Vagina (tissue), 2 donors: Measurements from ENCODE around the gene SLC38A4. TPM values are rescaled to one million over a fixed set of nuclear protein-coding genes. Genes with fewer than 3 reads are reported as not detected.

ENCODE experiments used
- DNase-seq, 2 donors: peaks; one replicate each; pipeline ENCODE4 v3.0.0-alpha.2; 2017; ENCODE audit errors: extremely low spot score in 2 of 2
- H3K27ac ChIP-seq: fragments of 200-600 bp; sonication (generic); one replicate; pipeline ENCODE4 v1.5.1; 2019
- H3K27me3 ChIP-seq: fragments of 200-600 bp; sonication (generic); one replicate; pipeline ENCODE4 v1.5.1; 2019
- H3K36me3 ChIP-seq, 2 donors: fragments of 200-600 bp; sonication (generic); one replicate each; pipeline ENCODE4 v1.5.1; 2017 to 2019
- H3K4me1 ChIP-seq: fragments of 200-600 bp; sonication (generic); one replicate; pipeline ENCODE4 v1.5.1; 2019
- H3K4me3 ChIP-seq, 2 donors: fragments of 200-600 bp; sonication (generic); 1 replicate in 1 of 2; 2 replicates in 1 of 2; pipeline ENCODE4 v1.5.1; 2016 to 2019
- H3K9me3 ChIP-seq: fragments of 200-600 bp; sonication (generic); one replicate; pipeline ENCODE4 v1.5.1; 2019
- POLR2A ChIP-seq, 2 donors: fragments of 450-650 bp; IDR thresholded peaks; one replicate each; pipeline ENCODE4 v1.6.1; 2017; ENCODE audit warnings: antibody characterized with exemption in 2 of 2, mild to moderate bottlenecking in 2 of 2, moderate library complexity in 2 of 2
- POLR2AphosphoS5 ChIP-seq, 2 donors: sonication (generic); formaldehyde crosslinking; IDR thresholded peaks; one replicate each; pipeline ENCODE4 v1.9.0; 2017; ENCODE audit warnings: antibody characterized with exemption in 2 of 2, mild to moderate bottlenecking in 2 of 2, low read depth in 1 of 2; ENCODE audit not compliant: insufficient read depth in 1 of 2
- intact Hi-C: fragments of 100-400 bp; cut with DNase I; formaldehyde crosslinking; loops from one replicate; pipeline ENCODE4 v1.15.1; 2023
- total RNA-seq: library from RNA; depleted of rRNA; stranded (reverse); fragments of >200 nt; gene quantifications from one replicate; pipeline ENCODE4 v1.2.3, GENCODE V29; 2016
- TF ChIP-seq, protein P1 (sequence below), 3 experiments: fragments of 450-650 bp in 2 of 3; fragments of 200-600 bp in 1 of 3; sonication (generic) in 1 of 3; IDR thresholded peaks; one replicate each; pipeline ENCODE4 v1.5.1; 2017 to 2019; ENCODE audit warnings: antibody characterized with exemption in 3 of 3, mild to moderate bottlenecking in 2 of 3, moderate library complexity in 2 of 3

The SLC38A4 gene
- total RNA-seq, 1 donor from 2014 or later = not detected

DNA sequence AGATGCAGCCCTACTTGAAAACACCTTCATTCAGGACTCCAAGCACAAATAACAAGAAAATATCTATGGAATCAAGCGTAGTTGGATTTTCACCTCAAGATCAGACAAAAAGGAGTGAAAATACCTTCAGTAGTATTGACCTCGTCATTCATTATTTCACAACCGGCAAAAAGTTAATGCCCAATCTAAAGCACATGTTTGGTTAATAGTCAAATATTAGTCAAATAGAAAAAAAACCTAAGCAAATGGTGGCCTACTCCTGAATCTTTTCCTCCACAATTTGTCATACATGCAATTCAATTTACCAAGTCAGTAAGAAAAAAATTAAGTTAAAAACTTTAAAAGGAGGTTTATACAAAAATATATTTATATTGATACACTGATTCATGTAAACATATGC is 50.0 kb downstream of the SLC38A4 start:
- no peaks in the 10 kb centered on the region for H3K9me3 ChIP-seq

GRCh38 chr12:46774322-46774633 is 51.5 kb downstream of the SLC38A4 start:
- no peak overlapping the region for H3K27ac ChIP-seq
- no peaks in the 10 kb centered on the region for H3K36me3 ChIP-seq
- no peaks in the 10 kb centered on the region for H3K27me3 ChIP-seq
- no peak for DNase-seq
- no peaks in the 10 kb centered on the region for H3K9me3 ChIP-seq
- TF ChIP-seq, protein P1, sequence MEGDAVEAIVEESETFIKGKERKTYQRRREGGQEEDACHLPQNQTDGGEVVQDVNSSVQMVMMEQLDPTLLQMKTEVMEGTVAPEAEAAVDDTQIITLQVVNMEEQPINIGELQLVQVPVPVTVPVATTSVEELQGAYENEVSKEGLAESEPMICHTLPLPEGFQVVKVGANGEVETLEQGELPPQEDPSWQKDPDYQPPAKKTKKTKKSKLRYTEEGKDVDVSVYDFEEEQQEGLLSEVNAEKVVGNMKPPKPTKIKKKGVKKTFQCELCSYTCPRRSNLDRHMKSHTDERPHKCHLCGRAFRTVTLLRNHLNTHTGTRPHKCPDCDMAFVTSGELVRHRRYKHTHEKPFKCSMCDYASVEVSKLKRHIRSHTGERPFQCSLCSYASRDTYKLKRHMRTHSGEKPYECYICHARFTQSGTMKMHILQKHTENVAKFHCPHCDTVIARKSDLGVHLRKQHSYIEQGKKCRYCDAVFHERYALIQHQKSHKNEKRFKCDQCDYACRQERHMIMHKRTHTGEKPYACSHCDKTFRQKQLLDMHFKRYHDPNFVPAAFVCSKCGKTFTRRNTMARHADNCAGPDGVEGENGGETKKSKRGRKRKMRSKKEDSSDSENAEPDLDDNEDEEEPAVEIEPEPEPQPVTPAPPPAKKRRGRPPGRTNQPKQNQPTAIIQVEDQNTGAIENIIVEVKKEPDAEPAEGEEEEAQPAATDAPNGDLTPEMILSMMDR (IDR thresholded peaks at IDR 0.05) = no peak
- no peak for TF ChIP-seq POLR2A (IDR thresholded peaks at IDR 0.05)
- no peak for TF ChIP-seq POLR2AphosphoS5 (IDR thresholded peaks at IDR 0.05; ENCODE audit: insufficient read depth in 1 of 2, low read depth in 1 of 2)
- H3K4me1 ChIP-seq = no peaks in the 10 kb centered on the region
- intact Hi-C loops = no loop called here
- no peak overlapping the region for H3K4me3 ChIP-seq

More for the DNA sequence above, 50.0 kb downstream of the SLC38A4 start:
- Histone ChIP-seq H3K27ac (no peak overlapping the region), H3K36me3 (no peaks in the 10 kb centered on the region), H3K4me3 (no peak overlapping the region), H3K27me3 (no peaks in the 10 kb centered on the region), H3K4me1 (no peaks in the 10 kb centered on the region)
- no peak for TF ChIP-seq POLR2AphosphoS5 (IDR thresholded peaks at IDR 0.05; ENCODE audit: insufficient read depth in 1 of 2, low read depth in 1 of 2)
- TF ChIP-seq POLR2A (IDR thresholded peaks at IDR 0.05) = no peak
- TF ChIP-seq, protein P1 (IDR thresholded peaks at IDR 0.05) = no peak
- no peak for DNase-seq
- intact Hi-C loops = no loop called here

- Histone ChIP-seq H3K36me3 (no peaks in the 10 kb centered on the region), H3K9me3 (no peaks in the 10 kb centered on the region), H3K4me3 (no peak overlapping the region), H3K4me1 (no peaks in the 10 kb centered on the region), H3K27me3 (no peaks in the 10 kb centered on the region), H3K27ac (no peak overlapping the region)
- TF ChIP-seq POLR2A (IDR thresholded peaks at IDR 0.05) (no peak), POLR2AphosphoS5 (IDR thresholded peaks at IDR 0.05; ENCODE audit: insufficient read depth in 1 of 2, low read depth in 1 of 2) (no peak)
- TF ChIP-seq, protein P1 (IDR thresholded peaks at IDR 0.05) = no peak
- intact Hi-C loops = no loop called here
- DNase-seq = no peak
Observed at GRCh38 chr12:46773586-46774321, 52.0 kb downstream of the SLC38A4 start.

DNA sequence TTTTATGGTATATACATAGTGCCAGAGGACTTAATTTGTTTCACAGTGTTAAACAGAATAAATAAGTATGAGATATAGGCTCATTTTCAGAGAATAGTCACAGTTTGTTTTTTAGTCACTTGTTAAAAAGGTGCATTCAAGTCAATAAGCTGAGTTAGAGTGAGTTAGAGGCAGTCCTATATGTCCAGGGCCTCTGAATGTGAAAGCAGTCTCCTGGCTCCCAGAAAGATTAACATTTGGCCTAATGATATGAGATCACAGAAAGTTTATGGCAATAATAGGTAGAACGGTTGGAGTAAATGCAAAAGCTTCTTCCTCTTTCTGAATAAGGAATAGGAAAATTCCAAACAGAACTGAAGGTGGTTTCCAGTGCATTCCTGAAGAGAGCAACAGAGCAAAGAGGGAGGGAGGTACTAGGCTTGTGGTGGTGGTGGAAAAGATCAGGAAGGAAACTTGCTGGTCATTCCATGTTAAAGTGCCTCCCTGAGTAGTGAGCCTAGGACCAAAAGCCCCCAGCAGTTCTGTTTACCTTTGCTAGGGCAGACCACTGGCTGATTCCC is 54.4 kb downstream of the SLC38A4 start:
- Histone ChIP-seq H3K27me3 (no peaks in the 10 kb centered on the region), H3K4me1 (no peaks in the 10 kb centered on the region), H3K9me3 (no peaks in the 10 kb centered on the region), H3K4me3 (no peak overlapping the region), H3K27ac (no peak overlapping the region), H3K36me3 (no peaks in the 10 kb centered on the region)
- TF ChIP-seq POLR2A (IDR thresholded peaks at IDR 0.05) (no peak), POLR2AphosphoS5 (IDR thresholded peaks at IDR 0.05; ENCODE audit: insufficient read depth in 1 of 2, low read depth in 1 of 2) (no peak)
- TF ChIP-seq, protein P1 (IDR thresholded peaks at IDR 0.05) = no peak
- no peak for DNase-seq
- intact Hi-C loops = no loop called here

DNA sequence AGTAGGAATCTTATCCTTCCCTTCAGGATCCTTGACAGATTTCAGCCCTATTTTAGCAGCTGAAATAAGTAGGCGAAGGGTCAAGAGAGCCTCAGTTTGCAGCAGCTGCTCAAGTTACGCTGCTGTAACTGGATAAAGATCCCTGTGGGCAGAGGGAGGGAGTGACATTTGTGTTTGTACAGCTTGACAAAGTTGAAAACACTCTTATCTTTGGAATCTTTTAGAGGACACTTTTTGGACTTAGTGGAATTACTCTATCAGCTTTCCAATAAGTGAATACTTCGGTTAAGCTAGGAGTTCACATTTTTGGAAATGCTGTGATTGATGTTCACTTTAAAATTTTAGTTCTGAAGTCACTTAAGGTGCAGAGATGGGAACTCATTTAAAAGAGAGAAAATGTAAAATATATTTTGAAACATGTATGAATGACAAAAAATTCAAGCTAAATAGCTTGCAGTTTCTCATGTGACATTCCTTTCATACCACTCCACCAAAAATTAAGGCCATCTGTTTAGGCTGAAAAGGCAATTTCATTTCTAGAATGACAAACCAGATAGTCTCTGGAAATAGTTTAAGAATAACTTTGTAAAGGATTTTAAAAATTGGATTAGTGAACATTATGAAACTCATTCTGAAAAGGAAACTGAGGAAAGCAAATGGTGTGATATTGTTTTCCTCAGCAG is 55.2 kb downstream of the SLC38A4 start:
- H3K4me1 ChIP-seq = no peaks in the 10 kb centered on the region
- H3K9me3 ChIP-seq = no peaks in the 10 kb centered on the region
- H3K4me3 ChIP-seq = no peak overlapping the region
- no peaks in the 10 kb centered on the region for H3K36me3 ChIP-seq
- TF ChIP-seq POLR2A (IDR thresholded peaks at IDR 0.05) (no peak), POLR2AphosphoS5 (IDR thresholded peaks at IDR 0.05; ENCODE audit: insufficient read depth in 1 of 2, low read depth in 1 of 2) (no peak)
- TF ChIP-seq, protein P1 (IDR thresholded peaks at IDR 0.05) = no peak
- no peaks in the 10 kb centered on the region for H3K27me3 ChIP-seq
- DNase-seq = no peak
- H3K27ac ChIP-seq = no peak overlapping the region
- intact Hi-C loops = no loop called here
